IMR-90 (cell line): ENCODE data around the gene MAPKAPK2. TPM values are rescaled to one million over a fixed set of nuclear protein-coding genes. Genes with fewer than 3 reads are reported as not detected.

Source experiments
- BHLHE40 ChIP-seq: fragments of 150-350 bp; IDR thresholded peaks from 2 replicates; pipeline ENCODE4 v1.6.1; 2016; ENCODE audit warnings: mild to moderate bottlenecking, low read depth, low read length
- MAFK ChIP-seq: IDR thresholded peaks from 2 replicates; pipeline ENCODE4 v1.6.1; 2012; ENCODE audit warnings: low read depth, low read length, improper control_type of control experiment
- RAD21 ChIP-seq: IDR thresholded peaks from 2 replicates; pipeline ENCODE4 v1.6.1; 2012; ENCODE audit warnings: low read length, improper control_type of control experiment
- polyA plus RNA-seq, 3 experiments: library from polyadenylated mRNA; depleted of rRNA; stranded (reverse); fragments of >200 nt; gene quantifications; 2 replicates each; pipeline ENCODE4 v1.2.3, GENCODE V29; 2012; ENCODE audit warnings: low replicate concordance in 1 of 3
- total RNA-seq: library from RNA; depleted of rRNA; stranded (reverse); fragments of >200 nt; gene quantifications from 2 replicates; pipeline ENCODE4 v1.2.3, GENCODE V29; 2012
- TF ChIP-seq, protein P1 (sequence below): fragments of 150-350 bp; IDR thresholded peaks from 2 replicates; pipeline ENCODE4 v1.6.1; 2016; ENCODE audit warnings: low read depth, mild to moderate bottlenecking, low read length, moderate library complexity, borderline replicate concordance

The MAPKAPK2 gene
- total and polyA plus RNA-seq, 2 of the 4 experiments (the other 2 are of a cell fraction): 56.5 to 66.4 TPM

DNA sequence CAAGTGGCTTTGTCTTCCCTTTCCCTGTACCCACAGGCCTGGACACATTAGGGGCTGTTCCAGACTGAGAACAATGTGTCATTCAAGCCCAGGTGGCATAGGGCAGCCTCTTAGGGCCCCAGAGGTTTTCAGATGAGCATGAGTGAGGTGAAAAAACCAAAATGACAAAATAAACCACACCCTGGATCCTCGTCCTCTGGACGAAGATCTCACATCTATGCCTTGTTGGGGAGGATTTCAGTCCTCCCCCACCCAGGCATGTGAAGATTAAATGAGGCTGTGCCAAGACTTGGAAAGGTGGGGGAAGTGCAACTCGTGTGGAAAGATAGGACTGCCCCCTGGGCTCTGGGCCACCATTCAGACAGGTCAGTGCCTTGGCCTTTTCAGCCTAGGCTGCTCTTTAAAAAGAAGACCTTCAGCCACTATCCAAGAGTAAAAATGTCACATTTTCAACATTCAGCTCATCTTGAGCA, 53.1 kb downstream of the MAPKAPK2 start (continued):
- TF ChIP-seq, protein P1, sequence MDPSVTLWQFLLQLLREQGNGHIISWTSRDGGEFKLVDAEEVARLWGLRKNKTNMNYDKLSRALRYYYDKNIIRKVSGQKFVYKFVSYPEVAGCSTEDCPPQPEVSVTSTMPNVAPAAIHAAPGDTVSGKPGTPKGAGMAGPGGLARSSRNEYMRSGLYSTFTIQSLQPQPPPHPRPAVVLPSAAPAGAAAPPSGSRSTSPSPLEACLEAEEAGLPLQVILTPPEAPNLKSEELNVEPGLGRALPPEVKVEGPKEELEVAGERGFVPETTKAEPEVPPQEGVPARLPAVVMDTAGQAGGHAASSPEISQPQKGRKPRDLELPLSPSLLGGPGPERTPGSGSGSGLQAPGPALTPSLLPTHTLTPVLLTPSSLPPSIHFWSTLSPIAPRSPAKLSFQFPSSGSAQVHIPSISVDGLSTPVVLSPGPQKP: no peak
- no peak for TF ChIP-seq RAD21
- no peak for TF ChIP-seq BHLHE40
- no peak for TF ChIP-seq MAFK
